Measurements from ENCODE around the gene STK31.
"Not testable (repeated sequence)": the region's sequence is repeated elsewhere in the genome, so short reads cannot be mapped to it uniquely, and the experiment has no call there.

Gene STK31

GRCh38 chr7:23679898-23680413 lies 30.1 kb upstream of the STK31 start, which contains the start of gene FAM221A:
Gene FAM221A (plus strand): TSS chr7:23680199. CDS start chr7:23680219, 20 bp downstream.
- peak within 1 kb of the TSS; percentile 57 for H3K4me3 ChIP-seq (ENCODE audit: low read depth, low read length)
- in situ Hi-C loops (cut with HindIII; ENCODE audit: low sequenced_read_pairs): no loop called here
- DNase-seq (ENCODE audit: low read depth): peak; percentile 32
- TF ChIP-seq CTCF (IDR thresholded peaks at IDR 0.05; ENCODE audit: low read depth, low read length, missing control alignments): peak; percentile 71

GRCh38 chr7:23680414-23681405 lies 29.3 kb upstream of the STK31 start:
- TF ChIP-seq CTCF (IDR thresholded peaks at IDR 0.05; ENCODE audit: low read depth, low read length, missing control alignments): no peak

GRCh38 chr7:23684041-23684440 lies 26.0 kb upstream of the STK31 start:
- in situ Hi-C loops (cut with HindIII; ENCODE audit: low sequenced_read_pairs); H3K4me3 ChIP-seq (ENCODE audit: low read depth, low read length); DNase-seq (ENCODE audit: low read depth): not testable (repeated sequence)

More at GRCh38 chr7:23680414-23681405, 29.3 kb upstream of the STK31 start:
- in situ Hi-C loops (cut with HindIII; ENCODE audit: low sequenced_read_pairs): no loop called here
- peak overlapping the region; percentile 57 for H3K4me3 ChIP-seq (ENCODE audit: low read depth, low read length)
- DNase-seq (ENCODE audit: low read depth): no peak

- no peak overlapping the region for H3K4me3 ChIP-seq (ENCODE audit: low read depth, low read length)
- no peak for DNase-seq (ENCODE audit: low read depth)
- in situ Hi-C loops (cut with HindIII; ENCODE audit: low sequenced_read_pairs): no loop called here
- no peak for TF ChIP-seq CTCF (IDR thresholded peaks at IDR 0.05; ENCODE audit: low read depth, low read length, missing control alignments)
Measured at GRCh38 chr7:23685731-23686130, 24.3 kb upstream of the STK31 start.

GRCh38 chr7:23687011-23687410 lies 23.0 kb upstream of the STK31 start:
- no peak for DNase-seq (ENCODE audit: low read depth)
- in situ Hi-C loops (cut with HindIII; ENCODE audit: low sequenced_read_pairs): no loop called here
- no peak for TF ChIP-seq CTCF (IDR thresholded peaks at IDR 0.05; ENCODE audit: low read depth, low read length, missing control alignments)
- H3K4me3 ChIP-seq (ENCODE audit: low read depth, low read length): no peak overlapping the region

- DNase-seq (ENCODE audit: low read depth): no peak
- in situ Hi-C loops (cut with HindIII; ENCODE audit: low sequenced_read_pairs): no loop called here
- H3K4me3 ChIP-seq (ENCODE audit: low read depth, low read length): no peak overlapping the region
- no peak for TF ChIP-seq CTCF (IDR thresholded peaks at IDR 0.05; ENCODE audit: low read depth, low read length, missing control alignments)
Measured at GRCh38 chr7:23689165-23689564, 20.9 kb upstream of the STK31 start.

GRCh38 chr7:23691320-23691719 lies 18.7 kb upstream of the STK31 start:
- H3K4me3 ChIP-seq (ENCODE audit: low read depth, low read length): no peak overlapping the region
- in situ Hi-C loops (cut with HindIII; ENCODE audit: low sequenced_read_pairs): no loop called here
- no peak for TF ChIP-seq CTCF (IDR thresholded peaks at IDR 0.05; ENCODE audit: low read depth, low read length, missing control alignments)
- no peak for DNase-seq (ENCODE audit: low read depth)

Measured in astrocyte of the cerebellum (primary cell).